Fibroblast of skin of abdomen (primary cell): Measurements from ENCODE around the gene CYP2E1. TPM values are rescaled to one million over a fixed set of nuclear protein-coding genes. Genes with fewer than 3 reads are reported as not detected.
"Not testable (repeated sequence)": the region's sequence is repeated elsewhere in the genome, so short reads cannot be mapped to it uniquely, and the experiment has no call there.

Experiments used
- DNase-seq: peaks from one replicate; pipeline ENCODE4 v3.0.0-alpha.2; 2013
- polyA plus RNA-seq, 2 experiments: library from polyadenylated mRNA; unstranded; fragments of 120-200 nt; gene quantifications; one replicate each; pipeline ENCODE4 v1.2.1, GENCODE V29; 2013; ENCODE audit not compliant: insufficient read length in 2 of 2

The CYP2E1 gene
- 0.54 TPM for polyA plus RNA-seq (2013, experiment 1 of 2; ENCODE audit: insufficient read length)
- polyA plus RNA-seq (2013, experiment 2 of 2; ENCODE audit: insufficient read length) = 0.50 TPM

DNA sequence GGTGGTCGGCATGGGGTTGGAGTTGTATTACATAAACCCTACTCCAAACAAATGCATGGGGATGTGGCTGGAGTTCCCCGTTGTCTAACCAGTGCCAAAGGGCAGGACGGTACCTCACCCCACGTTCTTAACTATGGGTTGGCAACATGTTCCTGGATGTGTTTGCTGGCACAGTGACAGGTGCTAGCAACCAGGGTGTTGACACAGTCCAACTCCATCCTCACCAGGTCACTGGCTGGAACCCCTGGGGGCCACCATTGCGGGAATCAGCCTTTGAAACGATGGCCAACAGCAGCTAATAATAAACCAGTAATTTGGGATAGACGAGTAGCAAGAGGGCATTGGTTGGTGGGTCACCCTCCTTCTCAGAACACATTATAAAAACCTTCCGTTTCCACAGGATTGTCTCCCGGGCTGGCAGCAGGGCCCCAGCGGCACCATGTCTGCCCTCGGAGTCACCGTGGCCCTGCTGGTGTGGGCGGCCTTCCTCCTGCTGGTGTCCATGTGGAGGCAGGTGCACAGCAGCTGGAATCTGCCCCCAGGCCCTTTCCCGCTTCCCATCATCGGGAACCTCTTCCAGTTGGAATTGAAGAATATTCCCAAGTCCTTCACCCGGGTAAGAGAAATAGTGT lies at the start of gene CYP2E1:
CYP2E1 (plus strand) TSS at position 407 of the 632 bp plus-strand sequence; CDS start at position 440, 33 bp downstream.
- no peak for DNase-seq

DNA sequence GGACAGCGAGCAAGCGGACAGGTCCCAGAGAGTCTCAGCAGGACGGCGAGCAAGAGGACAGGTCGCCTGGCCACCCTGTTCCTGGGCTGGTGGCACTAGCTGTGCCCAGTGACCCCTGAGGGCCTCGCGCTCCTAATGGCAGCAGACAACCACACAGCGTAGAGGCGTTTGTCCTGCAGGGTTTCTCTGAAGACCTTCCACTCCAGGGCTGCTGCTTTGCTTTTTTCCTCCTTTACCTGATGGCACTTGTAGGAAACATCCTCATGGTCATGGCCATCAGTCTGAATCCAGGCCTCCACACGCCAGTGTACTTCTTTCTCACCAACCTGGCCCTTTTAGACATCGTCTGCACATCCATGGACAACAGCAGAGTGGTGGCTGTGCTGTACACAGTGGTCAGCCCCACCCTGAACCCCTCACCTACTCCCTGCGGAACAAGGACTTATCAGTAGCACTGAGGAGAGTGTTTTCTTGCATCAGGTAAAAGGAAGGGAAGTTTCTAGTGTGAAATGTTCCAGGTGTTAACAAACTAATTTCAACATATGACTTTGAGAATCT lies 46.0 kb upstream of the CYP2E1 start:
- DNase-seq = no peak

DNA sequence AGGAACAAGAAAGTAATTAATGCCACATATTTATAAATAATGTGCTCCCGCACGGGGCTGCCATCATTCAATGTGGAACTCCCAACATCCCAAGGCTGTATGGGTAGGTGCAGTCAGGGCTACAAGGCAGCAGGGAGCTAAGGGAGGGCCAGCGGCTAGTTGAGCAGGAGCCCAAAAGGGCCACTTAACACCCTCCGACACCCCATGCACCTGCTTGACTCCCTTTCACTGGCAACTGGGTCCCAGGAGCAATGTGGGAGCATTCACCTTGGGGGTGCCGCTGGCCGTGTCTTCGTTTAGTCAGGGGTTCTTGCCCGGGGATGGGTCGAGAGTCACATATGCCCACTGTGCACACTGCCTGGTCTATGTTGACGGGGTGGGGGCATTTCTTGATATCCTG lies 45.5 kb upstream of the CYP2E1 start:
- DNase-seq = no peak

DNA sequence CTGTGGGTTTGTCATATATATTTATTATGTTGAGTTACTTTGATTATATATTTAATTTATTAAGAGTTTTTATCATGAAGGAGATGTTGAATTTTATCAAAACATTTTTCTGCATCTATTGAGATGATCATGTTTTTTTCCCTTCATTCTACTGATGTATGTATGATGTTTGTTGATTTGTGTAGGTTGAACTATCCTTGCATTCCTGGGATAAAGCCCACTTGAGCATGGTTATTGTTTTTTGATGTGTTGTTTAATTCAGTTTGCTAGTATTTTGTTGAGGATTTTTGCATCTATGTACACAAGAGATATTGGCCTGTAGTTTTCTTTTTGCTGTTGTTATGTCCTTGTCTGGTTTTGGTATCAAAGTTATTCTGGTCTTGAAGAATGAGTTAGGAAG lies 42.3 kb upstream of the CYP2E1 start:
- DNase-seq = no peak

DNA sequence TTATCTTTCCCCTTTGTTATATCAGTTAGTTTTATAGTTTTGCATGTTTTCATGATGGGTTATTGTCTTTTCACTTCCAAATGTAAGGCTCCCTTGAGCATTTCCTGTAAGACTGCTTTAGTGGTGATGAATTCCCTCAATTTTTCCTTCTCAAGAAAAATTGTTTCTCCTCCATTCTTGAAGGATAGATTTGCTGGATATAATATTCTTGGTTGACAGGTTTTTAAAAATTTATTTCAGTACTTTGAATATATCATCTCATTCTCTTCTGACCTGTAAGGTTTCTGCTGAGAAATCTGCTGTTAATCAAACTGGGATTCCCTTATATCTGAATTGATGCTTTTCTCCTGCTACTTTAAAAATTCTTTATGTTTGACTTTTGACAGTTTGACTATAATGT lies 40.1 kb upstream of the CYP2E1 start:
- DNase-seq = no peak

DNA sequence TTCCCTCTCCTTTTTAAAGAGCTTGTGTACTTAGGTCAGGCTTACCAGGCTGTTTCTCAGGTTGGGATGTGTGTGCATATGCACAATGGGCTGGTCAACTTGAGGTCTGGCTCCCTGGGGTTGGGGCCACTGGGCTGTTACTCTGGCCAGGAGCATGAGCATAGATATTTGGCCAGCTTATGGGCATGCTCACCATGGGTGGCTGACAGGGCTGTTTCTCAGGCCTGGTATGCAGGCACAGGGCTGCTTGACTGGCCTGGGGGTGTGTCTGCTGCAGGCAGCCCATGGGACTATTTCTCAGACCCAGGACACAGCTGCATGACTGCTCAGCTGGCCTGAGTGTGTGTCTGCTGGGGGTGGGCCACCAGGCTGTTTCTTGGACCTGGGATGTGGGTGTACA lies 38.8 kb upstream of the CYP2E1 start:
- no peak for DNase-seq

DNA sequence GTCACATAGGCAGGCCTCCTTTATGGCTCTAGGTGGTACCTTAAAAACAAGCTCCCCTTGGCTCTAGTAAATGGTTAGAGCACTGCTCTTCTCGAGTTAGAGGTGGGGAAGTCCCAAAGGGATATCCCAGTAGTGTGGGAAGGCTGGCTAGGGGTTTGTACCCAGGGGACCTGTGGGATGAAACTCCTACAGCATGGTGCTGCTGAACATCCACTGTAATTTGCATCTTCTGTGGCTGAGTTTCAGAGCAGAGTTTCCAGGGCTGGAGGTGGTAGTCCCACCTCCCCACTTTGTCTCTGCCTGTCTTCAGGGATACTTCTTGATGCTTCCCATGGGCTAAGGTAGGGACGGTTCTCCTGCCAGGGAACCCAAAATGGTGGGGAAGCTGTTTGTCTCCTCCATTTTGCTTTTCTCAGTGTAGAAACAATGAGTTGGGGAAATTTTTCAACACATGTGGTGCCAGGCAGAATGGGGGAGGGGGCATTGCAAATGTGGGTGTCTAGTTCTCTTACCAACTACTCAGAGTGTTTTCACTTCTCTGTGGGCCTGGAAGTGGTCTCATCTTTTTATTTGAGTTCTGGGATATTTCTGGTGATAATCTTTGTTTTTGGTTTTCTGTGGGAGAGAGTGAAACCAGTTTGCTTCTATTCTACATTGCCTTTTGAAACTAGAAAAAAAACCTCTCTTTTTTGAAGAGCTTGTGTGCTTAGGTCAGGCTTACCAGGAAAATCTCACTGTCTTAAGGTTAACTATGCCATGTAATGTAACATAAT lies 37.2 kb upstream of the CYP2E1 start:
- no peak for DNase-seq

DNA sequence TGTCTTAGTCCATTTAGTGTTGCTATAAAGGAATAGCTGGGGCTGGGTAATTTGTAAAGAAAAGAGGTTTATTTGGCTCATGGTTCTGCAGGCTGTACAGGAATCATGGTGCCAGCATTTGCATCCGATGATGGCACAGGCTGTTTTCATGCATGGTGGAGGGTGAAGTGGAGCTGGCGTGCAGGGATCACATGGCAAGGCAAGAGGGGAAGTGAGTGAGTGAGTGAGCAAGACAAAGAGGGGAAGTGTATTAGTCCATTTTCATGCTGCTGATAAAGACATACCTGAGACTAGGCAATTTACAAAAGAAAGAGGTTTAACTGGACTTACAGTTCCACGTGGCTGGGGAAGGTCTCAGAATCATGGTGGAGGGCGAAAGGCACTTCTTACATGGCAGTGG lies 33.6 kb upstream of the CYP2E1 start:
- not testable (repeated sequence) for DNase-seq

DNA sequence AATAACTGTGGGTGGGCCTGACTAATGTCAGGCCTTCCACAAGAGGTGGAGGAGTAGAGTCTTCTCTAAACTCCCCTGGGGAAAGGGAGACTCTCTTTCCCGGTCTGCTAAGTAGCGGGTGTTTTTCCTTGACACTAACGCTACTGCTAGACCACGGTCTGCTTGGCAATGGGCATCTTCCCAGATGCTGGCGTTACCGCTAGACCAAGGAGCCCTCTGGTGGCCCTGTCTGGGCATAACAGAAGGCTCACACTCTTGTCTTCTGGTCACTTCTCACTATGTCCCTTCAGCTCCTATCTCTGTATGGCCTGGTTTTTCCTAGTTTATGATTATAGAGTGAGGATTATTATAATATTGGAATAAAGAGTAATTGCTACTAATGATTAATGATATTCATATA lies 29.8 kb upstream of the CYP2E1 start:
- DNase-seq = not testable (repeated sequence)

DNA sequence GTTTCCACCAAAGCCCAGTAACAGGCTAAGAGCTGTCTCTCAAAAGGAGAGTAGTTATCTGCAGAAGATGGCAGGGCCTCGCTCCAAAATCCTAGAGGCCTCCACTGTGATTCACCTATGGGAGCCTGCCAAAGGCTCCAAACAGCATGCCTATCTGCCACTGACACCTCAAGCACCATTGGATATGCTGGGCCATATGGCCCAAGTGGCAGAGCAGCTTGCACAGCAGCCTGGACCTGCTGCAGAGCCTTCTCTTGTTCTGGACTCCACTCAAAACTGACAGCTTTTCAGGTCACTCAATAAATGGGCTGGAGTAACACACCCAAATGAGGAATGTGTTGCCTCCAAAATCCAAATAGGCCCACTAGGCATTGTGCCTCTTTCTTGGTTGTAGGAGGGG lies 28.0 kb upstream of the CYP2E1 start:
- DNase-seq = not testable (repeated sequence)

DNA sequence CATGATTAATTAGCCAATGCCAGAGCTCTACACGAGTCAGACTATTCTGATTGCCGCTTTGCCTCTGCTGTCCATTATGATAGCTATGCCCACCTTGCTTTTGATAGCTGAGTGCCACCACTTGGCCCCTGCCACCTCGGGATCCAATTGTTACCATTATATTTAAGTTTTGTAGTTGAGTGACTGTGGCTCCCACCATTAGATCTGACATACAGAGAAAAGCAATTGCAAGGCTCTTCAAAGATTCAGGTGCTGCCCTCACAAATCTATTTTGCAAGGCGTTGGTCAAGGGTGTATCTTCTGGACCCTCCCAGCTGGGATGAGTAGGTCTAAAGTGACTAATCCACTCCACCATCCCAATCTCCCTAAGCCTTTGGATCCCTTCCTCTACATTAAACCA lies 26.3 kb upstream of the CYP2E1 start:
- DNase-seq = not testable (repeated sequence)

DNA sequence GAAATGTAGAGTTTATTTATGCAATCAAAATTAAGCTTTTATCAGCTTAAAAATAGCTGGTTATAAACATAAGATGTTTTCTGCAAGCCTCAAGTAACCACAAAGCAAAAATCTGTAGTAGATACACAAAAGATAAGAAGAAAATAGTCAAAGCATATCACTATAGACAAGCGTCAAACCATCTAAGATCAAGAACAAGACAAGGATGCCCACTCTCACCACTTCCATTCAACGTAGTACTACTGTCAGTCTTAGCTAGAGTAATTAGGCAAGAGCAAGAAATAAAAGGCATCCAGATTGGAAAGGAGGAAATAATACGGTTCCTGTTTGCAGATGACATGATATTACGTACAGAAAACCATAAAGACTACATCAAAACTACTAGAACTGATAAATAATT lies 17.5 kb upstream of the CYP2E1 start:
- DNase-seq = no peak

DNA sequence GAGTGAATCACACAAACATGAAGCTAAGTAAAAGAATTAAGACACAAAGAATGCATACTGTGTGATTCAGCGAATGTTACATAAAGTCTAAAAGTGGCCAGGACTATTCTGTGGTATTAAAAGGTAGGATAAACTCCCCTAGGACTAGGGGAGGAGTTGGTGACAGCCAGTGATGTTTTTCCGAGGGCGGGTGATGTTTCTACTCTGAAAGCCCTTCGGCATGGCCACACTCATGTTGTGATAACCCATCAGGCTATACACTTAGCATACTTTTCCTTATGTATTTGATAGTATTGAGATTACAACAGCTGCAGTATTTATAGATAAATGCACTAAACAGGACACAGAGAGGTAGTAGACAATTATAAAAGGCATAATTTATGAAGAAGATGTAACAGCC lies 15.8 kb upstream of the CYP2E1 start:
- DNase-seq = no peak

DNA sequence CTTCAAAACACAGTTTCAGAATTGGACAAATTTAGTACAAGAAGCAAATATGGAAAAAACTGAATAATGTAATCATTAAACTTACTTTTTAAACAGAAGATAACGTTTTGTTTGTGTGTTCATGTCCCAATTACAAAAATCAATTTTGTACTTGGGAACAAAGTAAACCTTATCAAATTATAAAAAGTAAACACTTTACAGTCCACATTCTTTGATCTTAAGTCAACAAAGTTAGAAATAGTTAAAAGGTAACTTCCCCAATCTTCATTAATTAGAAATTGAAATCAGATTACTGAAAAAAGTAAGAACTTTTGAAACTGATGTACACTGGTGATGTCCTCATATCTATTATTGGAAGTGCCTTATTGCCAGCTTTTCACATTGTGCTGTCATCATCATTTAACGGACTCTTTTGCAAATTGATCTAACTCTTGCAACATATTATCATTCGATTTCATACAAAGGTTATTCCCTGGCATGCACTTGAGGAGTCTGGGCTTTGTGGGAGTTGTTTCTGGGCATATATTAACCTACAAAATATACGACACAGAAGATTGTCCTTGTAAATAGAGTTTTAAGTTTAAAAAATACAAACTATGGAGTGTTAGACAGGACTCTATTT lies 15.1 kb upstream of the CYP2E1 start:
- DNase-seq = no peak

DNA sequence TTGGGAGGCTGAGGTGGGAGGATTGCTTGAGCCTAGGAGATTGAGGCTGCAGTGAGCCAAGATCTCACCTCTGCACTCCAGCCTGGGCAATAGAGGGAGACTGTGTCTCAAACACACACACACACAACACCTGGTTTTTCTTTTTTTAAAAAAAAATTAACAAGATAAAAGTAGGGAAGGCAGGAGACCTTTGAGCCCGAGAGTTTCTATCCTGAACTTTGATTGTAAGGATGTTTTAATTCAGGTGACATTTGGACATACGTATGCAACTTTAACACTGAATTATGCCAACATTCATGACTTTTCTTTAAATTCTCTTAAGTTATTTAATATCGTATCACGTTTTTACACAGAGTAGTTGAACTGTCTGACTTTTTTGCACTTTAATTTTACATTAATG lies 11.7 kb upstream of the CYP2E1 start:
- no peak for DNase-seq

DNA sequence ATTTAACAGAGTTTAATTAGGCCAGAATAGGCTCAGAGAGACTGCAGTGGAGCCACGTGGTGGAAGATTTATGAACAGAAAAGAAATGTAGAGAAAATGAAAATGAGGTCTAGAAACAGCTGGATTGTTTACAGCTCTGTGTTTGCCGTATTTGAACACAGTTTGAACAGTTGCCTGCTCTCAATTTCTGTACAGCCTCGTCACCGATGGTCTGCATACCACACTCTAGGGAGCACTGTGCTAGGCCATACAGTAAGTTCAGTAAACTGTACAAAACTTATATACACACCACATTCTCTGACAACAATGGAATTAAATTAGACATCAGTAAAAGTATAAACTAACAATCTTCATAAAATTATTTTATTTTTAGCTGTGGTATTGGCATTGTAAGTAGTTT lies 11.1 kb upstream of the CYP2E1 start:
- no peak for DNase-seq

DNA sequence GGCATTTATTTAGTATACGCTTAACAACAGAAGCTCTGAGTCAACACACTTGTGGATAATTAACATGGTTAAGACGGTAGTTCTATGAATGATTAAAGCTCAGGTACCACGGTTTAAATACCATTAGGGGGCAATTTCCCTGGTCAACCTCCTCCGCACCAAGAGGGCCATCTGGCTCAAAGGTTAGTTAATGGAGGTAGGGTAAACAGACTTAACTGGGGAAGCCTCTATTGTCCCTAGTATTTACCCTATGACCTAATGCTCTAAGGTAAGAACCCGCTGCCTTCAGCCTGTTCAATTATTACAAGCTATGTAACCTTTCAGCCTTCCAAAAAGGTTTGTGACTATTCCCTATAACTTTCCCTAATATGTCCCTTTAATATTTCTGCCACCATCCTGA lies 8.6 kb upstream of the CYP2E1 start:
- DNase-seq = not testable (repeated sequence)

DNA sequence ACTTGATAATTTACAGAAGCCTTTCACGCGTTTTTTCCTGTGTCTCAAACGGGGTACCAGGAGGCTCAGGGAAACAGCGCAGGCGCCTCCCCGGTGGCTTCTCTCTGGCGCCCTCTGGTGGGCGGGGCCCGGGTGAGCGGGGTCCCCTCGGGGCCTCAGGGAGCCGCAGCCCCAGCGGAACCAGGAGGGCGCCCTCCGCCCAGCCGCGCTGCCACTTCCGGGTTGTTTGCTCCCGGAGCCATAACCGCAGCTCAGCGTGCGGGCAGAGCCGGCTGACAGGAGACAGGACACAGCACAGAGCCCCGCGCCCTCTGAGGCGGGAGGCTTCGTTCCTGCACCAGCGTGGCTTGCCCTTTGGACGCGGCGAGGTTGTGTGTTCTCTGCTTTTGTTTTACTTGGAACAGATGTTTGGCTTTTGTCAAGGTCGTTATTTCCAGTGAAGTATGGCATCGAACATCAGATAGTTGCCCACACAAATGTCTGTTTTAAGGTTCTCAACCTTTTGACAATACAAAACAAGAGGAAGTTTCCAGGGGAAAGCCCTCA lies 6.9 kb upstream of the CYP2E1 start:
- peak; percentile 60 for DNase-seq

DNA sequence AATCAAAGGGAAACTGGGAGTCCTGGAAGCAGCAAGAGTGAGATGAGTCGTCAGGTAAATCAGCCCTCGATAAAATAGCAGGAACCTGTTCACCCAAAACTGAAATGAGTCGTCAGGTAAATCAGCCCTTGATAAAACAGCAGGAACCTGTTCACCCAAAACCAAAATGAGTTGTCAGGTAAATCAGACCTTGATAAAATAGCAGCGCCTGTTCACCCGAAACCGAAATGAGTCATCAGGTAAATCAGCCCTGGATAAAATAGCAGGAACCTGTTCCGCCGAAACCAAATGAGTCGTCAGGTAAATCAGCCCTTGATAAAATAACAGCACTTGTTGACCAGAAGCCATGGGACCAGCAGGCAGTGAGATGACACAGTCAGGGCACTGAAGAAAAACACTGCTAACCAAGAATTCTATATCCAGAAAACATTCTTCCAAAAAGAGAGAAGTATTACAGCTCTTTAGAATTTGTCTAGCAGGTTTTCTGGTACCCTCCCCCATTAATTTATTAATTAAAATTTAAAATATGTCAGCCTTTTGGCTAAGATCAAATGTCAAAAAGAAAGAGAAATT lies 3.4 kb upstream of the CYP2E1 start:
- DNase-seq = no peak

DNA sequence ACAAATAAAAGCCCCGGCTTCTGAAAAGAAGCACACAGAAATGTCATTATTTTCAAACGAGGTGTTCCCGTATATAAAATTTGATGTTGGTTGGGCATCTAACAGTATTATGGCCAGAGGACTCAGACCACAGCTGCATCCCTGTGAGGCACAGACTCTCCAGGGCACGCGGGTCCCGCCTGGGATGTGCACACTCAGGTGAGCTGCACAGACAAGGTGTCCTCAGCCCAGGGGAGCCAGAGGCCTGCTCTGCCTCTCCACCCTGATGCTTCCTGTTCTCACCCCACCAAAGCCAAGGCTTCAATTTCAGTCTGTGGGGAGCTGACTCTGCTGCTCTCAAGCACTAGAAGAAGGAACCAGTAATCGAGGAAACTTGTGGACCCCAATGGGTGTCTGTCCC lies 1.7 kb upstream of the CYP2E1 start:
- no peak for DNase-seq

DNA sequence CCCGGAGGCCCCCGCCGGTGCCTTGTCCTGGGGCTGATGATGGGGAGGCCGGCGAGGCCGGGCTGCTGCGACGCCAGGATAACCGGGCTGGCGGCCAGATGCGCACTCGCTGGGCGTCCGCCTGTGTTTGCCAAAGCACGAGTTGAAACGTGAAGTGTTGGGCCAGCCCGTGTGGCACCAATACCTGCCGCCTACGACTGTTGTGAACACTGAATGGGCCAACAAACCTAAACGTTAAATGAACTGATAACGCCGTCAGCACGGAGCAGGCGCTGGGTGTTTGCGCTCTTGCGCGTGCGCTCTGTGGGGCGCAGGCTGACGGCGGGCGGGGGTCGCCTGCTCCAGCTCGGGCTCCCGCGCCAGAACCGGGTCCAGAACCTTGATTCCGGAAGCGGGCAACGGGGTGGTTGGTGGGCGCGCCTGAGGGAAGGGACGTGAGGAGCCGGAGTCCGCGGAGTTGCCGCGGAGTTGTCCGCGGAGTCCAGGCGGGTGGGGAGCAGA lies 658 bp downstream of the CYP2E1 start:
- no peak for DNase-seq

DNA sequence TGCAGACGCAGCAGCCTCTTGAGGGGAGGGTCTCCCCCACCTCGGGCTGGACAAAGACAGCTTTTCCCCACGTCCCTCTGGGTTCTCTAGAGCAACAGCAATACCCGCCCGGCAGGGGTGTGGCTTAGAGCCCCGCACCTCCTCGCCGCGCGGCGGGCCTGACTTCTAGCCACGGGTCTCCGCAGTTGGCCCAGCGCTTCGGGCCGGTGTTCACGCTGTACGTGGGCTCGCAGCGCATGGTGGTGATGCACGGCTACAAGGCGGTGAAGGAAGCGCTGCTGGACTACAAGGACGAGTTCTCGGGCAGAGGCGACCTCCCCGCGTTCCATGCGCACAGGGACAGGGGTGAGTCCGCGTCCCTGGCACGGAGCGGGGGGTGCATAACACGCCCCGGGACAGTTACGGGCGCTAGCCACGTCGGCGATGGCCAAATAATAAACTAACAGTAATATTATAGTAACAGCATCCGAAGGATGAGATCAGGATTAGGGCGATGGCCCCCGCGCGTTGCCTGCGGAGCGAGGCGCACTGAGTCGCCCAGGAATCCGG lies 1.2 kb downstream of the CYP2E1 start:
- no peak for DNase-seq
